Thyroid gland (tissue), 4 donors: Measurements from ENCODE around the gene SEC11A.

Experiments used
- CTCF ChIP-seq, 6 experiments: fragments of 200-600 bp in 3 of 6; fragments of 450-650 bp in 3 of 6; sonication (generic) in 3 of 6; IDR thresholded peaks; one replicate each; pipeline ENCODE4 v1.5.1; 2016 to 2019; ENCODE audit warnings: antibody characterized with exemption in 6 of 6, mild to moderate bottlenecking in 2 of 6, inconsistent platforms in 1 of 6, moderate library complexity in 1 of 6
- POLR2A ChIP-seq, 2 donors: fragments of 450-650 bp; IDR thresholded peaks; one replicate each; pipeline ENCODE4 v1.6.1; 2017; ENCODE audit warnings: antibody characterized with exemption in 2 of 2, mild to moderate bottlenecking in 2 of 2, moderate library complexity in 1 of 2

- TF ChIP-seq CTCF (IDR thresholded peaks at IDR 0.05), result no peak
- no peak for TF ChIP-seq POLR2A (IDR thresholded peaks at IDR 0.05)
These were observed 84.2 kb downstream of the SEC11A start for GRCh38 chr15:84631706-84632272.
